ENCODE data around the gene DNA2.

GRCh38 chr10:68489919-68490318 lies 18.1 kb upstream of the DNA2 start:
- no peak for TF ChIP-seq POLR2AphosphoS5 (IDR thresholded peaks at IDR 0.05; ENCODE audit: low read depth)
- TF ChIP-seq, protein P1, sequence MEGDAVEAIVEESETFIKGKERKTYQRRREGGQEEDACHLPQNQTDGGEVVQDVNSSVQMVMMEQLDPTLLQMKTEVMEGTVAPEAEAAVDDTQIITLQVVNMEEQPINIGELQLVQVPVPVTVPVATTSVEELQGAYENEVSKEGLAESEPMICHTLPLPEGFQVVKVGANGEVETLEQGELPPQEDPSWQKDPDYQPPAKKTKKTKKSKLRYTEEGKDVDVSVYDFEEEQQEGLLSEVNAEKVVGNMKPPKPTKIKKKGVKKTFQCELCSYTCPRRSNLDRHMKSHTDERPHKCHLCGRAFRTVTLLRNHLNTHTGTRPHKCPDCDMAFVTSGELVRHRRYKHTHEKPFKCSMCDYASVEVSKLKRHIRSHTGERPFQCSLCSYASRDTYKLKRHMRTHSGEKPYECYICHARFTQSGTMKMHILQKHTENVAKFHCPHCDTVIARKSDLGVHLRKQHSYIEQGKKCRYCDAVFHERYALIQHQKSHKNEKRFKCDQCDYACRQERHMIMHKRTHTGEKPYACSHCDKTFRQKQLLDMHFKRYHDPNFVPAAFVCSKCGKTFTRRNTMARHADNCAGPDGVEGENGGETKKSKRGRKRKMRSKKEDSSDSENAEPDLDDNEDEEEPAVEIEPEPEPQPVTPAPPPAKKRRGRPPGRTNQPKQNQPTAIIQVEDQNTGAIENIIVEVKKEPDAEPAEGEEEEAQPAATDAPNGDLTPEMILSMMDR (IDR thresholded peaks at IDR 0.05; ENCODE audit: insufficient read depth, low read length): no peak
- TF ChIP-seq SPI1 (IDR thresholded peaks at IDR 0.05; ENCODE audit: borderline replicate concordance, low read depth): no peak

Data from HL-60 (cell line).